SK-N-SH treated with all-trans-retinoic acid at 6 μM for 48 hours (cell line): ENCODE data around the gene SRPRB.

Experiments used
- BACH2 ChIP-seq: fragments of 250-450 bp; sonication (Bioruptor Pico); IDR thresholded peaks from 2 replicates; pipeline ENCODE4 v1.9.0; 2021; ENCODE audit warnings: mild to moderate bottlenecking, borderline replicate concordance
- RARB ChIP-seq: fragments of 250-450 bp; sonication (Bioruptor Pico); IDR thresholded peaks from 2 replicates; pipeline ENCODE4 v1.8.0; 2021; ENCODE audit warnings: mild to moderate bottlenecking, moderate library complexity
- TCF4 ChIP-seq: fragments of 250-450 bp; sonication (Bioruptor Pico); IDR thresholded peaks from 2 replicates; pipeline ENCODE4 v1.8.0; 2021; ENCODE audit warnings: mild to moderate bottlenecking, moderate library complexity, borderline replicate concordance
- ZFP3 ChIP-seq: fragments of 250-450 bp; sonication (Bioruptor Pico); IDR thresholded peaks from 2 replicates; pipeline ENCODE4 v1.5.0; 2020; ENCODE audit warnings: mild to moderate bottlenecking, moderate library complexity
- ZFP30 ChIP-seq: fragments of 450-650 bp; formaldehyde crosslinking; IDR thresholded peaks from 2 replicates; pipeline ENCODE4 v1.5.0; 2022; ENCODE audit warnings: mild to moderate bottlenecking, moderate library complexity
- TF ChIP-seq, protein P1 (sequence below): fragments of 250-450 bp; sonication (Bioruptor Pico); IDR thresholded peaks from 2 replicates; pipeline ENCODE4 v1.5.1; 2020; ENCODE audit warnings: low read depth, mild to moderate bottlenecking, moderate library complexity
- TF ChIP-seq, protein P2 (sequence below): fragments of 250-450 bp; sonication (Bioruptor Pico); IDR thresholded peaks from 2 replicates; pipeline ENCODE4 v1.8.0; 2020; ENCODE audit warnings: mild to moderate bottlenecking, moderate library complexity, borderline replicate concordance

DNA sequence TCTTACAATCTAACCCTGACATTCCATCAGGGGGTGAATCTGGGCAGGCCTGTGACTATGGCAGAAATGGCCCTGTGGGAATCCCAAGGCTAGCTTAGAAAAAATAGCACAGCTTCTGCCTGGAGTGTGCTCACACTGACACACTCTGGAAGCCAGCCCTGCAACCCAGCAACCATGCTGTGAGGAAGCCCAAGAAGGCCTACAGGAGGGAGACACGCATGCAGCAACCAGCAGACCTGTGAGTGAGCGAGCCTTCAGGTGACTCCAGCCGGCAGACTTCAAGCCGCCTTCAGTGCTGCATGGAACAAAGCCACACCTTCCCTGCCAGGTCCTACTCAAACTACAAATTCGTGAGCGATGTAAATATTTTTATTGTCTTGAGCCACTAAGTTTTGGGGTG lies 64.0 kb downstream of the SRPRB start:
- TF ChIP-seq ZFP30 (no peak), TCF4 (CRISPR knock-in tag) (no peak), ZFP3 (CRISPR knock-in tag) (no peak), RARB (no peak), BACH2 (CRISPR knock-in tag) (no peak)
- TF ChIP-seq, protein P1, sequence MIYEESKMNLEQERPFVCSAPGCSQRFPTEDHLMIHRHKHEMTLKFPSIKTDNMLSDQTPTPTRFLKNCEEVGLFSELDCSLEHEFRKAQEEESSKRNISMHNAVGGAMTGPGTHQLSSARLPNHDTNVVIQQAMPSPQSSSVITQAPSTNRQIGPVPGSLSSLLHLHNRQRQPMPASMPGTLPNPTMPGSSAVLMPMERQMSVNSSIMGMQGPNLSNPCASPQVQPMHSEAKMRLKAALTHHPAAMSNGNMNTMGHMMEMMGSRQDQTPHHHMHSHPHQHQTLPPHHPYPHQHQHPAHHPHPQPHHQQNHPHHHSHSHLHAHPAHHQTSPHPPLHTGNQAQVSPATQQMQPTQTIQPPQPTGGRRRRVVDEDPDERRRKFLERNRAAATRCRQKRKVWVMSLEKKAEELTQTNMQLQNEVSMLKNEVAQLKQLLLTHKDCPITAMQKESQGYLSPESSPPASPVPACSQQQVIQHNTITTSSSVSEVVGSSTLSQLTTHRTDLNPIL (CRISPR knock-in tag), result no peak
- TF ChIP-seq, protein P2, sequence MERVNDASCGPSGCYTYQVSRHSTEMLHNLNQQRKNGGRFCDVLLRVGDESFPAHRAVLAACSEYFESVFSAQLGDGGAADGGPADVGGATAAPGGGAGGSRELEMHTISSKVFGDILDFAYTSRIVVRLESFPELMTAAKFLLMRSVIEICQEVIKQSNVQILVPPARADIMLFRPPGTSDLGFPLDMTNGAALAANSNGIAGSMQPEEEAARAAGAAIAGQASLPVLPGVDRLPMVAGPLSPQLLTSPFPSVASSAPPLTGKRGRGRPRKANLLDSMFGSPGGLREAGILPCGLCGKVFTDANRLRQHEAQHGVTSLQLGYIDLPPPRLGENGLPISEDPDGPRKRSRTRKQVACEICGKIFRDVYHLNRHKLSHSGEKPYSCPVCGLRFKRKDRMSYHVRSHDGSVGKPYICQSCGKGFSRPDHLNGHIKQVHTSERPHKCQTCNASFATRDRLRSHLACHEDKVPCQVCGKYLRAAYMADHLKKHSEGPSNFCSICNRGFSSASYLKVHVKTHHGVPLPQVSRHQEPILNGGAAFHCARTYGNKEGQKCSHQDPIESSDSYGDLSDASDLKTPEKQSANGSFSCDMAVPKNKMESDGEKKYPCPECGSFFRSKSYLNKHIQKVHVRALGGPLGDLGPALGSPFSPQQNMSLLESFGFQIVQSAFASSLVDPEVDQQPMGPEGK (CRISPR knock-in tag), result no peak
